Mesodermal cell (in vitro differentiated cells): ENCODE measurements around the gene CDC34.

ENCODE experiments used
- H3K27ac ChIP-seq: 2 replicates; pipeline ENCODE4 v1.7.0; 2013; ENCODE audit warnings: mild to moderate bottlenecking, low read depth, low read length, moderate library complexity; ENCODE audit not compliant: severe bottlenecking
- H3K36me3 ChIP-seq: 2 replicates; pipeline ENCODE4 v1.7.1; 2013; ENCODE audit warnings: mild to moderate bottlenecking, low read length, moderate library complexity; ENCODE audit not compliant: control insufficient read depth, insufficient read depth
- H3K4me1 ChIP-seq: one replicate; pipeline ENCODE4 v1.7.1; 2013; ENCODE audit warnings: mild to moderate bottlenecking, low read length; ENCODE audit not compliant: insufficient read depth, control insufficient read depth, poor library complexity, severe bottlenecking
- H3K4me3 ChIP-seq: 2 replicates; pipeline ENCODE4 v1.7.0; 2013; ENCODE audit warnings: low read length, control low read depth, mild to moderate bottlenecking; ENCODE audit not compliant: insufficient read depth, poor library complexity, severe bottlenecking; ENCODE audit errors: extremely low read depth
- H3K9me3 ChIP-seq: 2 replicates; pipeline ENCODE4 v1.7.1; 2013; ENCODE audit warnings: mild to moderate bottlenecking, low read length, moderate library complexity; ENCODE audit not compliant: control insufficient read depth
- WGBS, 2 experiments: methylation state at CpG; one replicate each; pipeline ENCODE4 v1.1.5; 2013; ENCODE audit warnings: missing lambda C conversion rate in 2 of 2; ENCODE audit not compliant: insufficient coverage in 2 of 2; 5-methylcytosine and 5-hydroxymethylcytosine counted together

Gene CDC34

DNA sequence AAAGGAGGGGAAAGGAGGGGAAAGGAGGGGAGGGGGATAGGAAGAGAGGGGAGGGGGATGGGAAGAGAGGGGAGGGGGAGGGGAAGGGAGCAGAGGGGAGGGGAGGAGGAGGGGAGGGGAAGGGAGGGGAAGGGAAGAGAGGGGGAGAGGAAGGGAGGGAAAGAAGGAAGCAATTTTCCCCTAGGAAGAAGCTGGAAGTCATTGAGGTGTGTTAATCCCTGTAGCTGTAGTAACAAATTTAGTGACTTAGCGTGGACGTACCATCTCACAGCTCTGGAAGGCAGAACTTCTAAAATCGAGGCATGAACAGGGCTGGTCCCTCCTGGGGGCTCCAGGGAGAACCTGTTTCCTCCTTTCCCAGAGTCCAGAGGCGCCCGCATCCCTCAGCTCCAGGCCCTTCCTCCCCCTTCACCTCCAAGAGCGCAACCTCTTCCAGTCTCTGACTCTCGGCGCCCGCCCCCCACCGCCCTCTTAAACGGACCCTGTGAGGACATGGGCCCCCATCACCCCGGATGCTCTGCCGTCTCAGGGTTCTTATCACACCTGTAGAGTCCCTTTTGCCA lies 5.6 kb upstream of the CDC34 start:
- Histone ChIP-seq H3K4me1 (no peaks in the 10 kb centered on the region), H3K4me3 (no peak overlapping the region), H3K9me3 (no peaks in the 10 kb centered on the region), H3K27ac (no peak overlapping the region), H3K36me3 (peaks cover 3% of the 10 kb centered on the region)
- WGBS, 2 experiments, result 65 to 71% methylated on average over 12 of the region's 13 CpGs

DNA sequence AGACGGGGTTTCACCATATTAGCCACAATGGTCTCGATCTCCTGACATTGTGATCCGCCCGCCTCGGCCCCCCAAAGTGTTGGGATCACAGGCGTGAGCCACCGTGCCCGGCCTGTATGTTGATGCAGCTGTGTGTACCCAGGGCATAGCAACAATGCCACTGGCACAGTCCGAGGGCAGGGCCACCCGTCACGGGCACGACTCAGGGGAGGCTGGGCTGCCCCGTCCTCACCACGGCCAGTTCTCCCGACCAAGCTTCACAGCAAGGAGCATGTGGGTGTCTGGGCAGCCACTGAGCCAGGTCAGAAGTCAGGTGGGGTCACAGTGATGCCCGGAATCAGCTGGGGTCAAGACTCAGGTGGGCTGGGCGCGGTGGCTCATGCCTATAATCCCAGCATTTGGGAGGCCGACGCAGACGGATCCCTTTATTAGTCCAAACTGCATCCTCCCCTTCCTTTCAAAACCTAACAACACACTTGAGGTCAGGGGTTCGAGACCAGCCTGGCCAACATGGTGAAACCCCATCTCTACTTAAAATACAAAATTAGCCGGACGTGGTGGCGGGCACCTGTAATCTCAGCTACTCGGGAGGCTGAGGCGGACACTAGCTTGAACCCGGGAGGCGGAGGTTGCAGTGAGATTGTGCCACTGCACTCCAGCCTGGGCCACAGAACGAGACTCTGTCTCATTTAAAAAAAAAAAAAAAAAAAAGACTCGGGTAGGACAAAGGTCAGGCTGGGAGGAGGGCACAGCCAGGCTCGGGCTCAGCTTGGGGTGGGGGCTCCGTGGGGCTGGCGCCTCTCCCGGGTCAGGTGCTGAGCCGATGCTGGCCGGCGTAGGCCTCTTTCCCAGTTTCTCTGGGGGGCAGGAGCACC lies 1.2 kb upstream of the CDC34 start:
- H3K9me3 ChIP-seq, result no peaks in the 10 kb centered on the region
- peaks cover 19% of the 10 kb centered on the region for H3K36me3 ChIP-seq
- H3K4me1 ChIP-seq, result peaks cover 11% of the 10 kb centered on the region
- H3K4me3 ChIP-seq, result peak overlapping the region; percentile 68
- 74 to 78% methylated on average over 29 to 37 of the region's 38 CpGs for WGBS, 2 experiments
- H3K27ac ChIP-seq, result peak overlapping the region; percentile 86

DNA sequence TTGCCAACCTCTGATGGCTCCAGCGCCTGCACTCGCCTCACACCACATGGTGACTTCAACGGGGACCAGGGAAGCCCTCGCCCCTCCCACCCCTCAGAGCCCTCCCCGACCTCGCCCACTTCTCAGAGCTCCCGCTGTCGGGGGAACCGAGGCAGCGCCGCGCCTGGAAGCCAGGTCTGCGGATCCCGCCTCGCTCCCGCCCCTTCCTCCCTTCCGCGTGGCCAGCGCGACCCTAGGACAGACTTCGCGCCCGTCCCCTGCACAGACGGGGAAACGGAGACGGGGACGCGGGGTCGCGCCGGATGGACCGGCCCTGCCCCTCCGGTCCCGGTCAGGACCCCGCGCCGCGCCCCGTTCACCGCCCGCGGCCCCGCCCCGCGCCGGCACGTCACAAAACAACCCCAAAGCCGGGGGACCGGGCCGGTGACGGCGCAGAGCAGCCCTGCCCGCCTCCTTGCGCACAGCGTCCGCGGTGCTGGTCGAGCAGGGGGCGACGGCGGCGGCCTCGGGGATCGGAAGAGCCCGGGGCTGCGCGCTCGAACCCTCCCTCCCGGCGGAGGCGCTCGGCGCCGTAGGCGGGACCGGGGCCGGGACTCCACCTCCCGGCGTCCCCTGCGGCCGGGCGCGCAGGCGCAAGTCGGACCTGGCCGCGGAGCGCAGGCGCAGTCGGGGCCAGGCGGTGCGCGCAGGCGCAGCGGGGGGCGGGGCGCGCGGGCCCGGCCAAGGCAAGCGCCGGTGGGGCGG lies 379 bp upstream of the CDC34 start:
- 0% methylated on average over 49 to 81 of the region's 103 CpGs for WGBS, 2 experiments
- Histone ChIP-seq H3K4me1 (peaks cover 11% of the 10 kb centered on the region), H3K4me3 (peak overlapping the region; percentile 68)

DNA sequence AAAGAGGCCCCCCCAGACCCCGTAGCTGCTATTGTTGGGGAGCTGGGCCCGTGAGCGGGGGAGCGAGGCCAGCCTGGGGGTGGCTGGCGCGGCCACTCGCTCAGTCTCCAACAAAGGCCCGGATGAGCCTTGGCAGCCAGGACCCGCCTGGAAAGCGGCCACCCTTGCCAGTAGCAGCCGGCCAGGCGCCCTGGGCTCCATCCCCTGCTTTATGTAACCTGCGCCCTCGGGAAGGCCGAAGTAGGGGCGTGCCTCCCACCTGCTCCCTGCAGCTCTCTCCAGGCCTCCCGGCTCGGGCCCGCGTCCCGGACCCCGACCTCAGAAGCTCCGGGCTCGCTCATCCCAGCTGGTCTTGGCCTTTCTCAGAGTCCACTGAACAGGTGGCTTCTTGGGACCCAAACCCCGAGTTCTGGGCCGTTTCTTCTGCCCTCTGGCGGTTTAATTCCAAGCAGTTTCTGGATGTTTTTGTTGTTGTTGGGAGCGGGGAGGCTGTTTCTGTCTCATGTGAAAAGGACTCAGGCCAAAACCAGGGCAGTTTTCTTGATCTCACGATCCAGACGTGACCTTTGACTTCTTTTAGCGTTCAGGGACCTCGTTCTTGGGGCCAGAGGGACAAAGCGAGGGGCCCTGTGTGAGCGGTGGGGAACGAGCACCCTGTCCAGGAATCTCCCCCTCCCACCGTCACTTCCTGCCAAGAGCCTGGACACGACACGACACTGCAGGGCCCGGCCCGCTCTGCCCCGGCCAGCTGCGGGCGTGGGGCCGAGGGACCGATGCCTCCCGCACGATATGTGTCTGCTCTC lies 1.2 kb downstream of the CDC34 start:
- Histone ChIP-seq H3K9me3 (no peaks in the 10 kb centered on the region), H3K27ac (peak overlapping the region; percentile 73), H3K4me3 (peak overlapping the region; percentile 98), H3K36me3 (peaks cover 39% of the 10 kb centered on the region), H3K4me1 (peaks cover 11% of the 10 kb centered on the region)
- 4% methylated on average over 36 to 44 of the region's 47 CpGs for WGBS, 2 experiments

More for the DNA sequence above, 379 bp upstream of the CDC34 start:
- peak overlapping the region; percentile 86 for H3K27ac ChIP-seq
- peaks cover 27% of the 10 kb centered on the region for H3K36me3 ChIP-seq
- no peaks in the 10 kb centered on the region for H3K9me3 ChIP-seq

DNA sequence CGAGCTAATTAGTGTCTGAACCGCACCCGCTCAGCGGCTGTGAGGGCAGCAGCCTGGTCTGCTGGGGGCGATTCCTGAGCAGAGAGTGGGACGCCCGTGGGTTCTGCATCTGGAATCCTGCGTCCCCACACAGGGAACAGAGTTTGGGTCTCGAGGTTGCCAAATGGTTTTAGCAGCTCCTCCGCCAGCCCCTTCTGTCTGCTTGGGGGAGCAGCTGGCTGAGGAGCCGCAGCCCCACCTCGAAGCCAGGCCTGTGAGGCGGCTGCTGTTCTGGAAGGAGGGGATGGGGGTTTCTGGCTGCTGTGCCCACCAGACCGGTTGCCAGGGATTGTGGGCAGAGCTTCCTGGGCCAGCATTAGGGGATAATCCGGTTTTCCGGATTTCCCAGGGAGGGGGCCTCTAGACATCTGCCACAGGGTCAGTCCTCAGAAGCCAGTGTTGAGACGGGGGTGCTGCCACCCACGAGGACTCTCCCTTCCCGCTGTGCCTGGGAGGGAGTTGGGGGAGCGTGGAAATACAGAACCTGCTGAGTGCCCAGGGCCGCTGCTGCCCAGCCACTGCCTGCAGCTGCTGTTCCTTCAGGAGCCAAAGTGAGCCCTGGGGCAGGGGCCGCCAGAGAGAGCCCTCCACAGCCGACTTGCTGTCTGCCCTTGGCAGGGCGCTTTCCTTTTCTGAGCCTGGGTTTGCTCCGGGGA lies 2.0 kb downstream of the CDC34 start:
- Histone ChIP-seq H3K4me3 (peak overlapping the region; percentile 98), H3K27ac (peak overlapping the region; percentile 73), H3K9me3 (no peaks in the 10 kb centered on the region), H3K36me3 (peaks cover 47% of the 10 kb centered on the region), H3K4me1 (peaks cover 11% of the 10 kb centered on the region)
- WGBS, 2 experiments, result 70 to 82% methylated on average over 20 to 24 of the region's 25 CpGs

DNA sequence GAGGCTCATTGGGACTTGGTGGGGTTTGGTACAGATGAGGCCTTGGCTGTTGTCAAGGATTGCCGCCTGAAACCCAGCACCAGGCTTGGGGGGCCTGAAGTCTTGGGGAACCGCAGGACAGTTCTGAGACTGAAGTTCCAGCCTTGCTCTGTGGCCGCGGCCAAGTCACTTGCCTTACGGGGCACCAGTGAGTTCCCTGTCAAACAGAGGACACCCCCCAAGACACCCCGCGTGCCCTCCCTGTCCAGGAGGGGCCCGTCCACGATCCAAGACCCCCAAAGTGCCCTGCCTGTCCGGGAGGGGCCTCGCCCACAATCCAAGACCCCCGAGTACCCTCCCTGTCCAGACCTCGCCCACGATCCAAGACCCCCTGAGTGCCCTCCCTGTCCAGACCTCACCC lies 2.5 kb downstream of the CDC34 start:
- Histone ChIP-seq H3K4me3 (peak overlapping the region; percentile 98), H3K9me3 (no peaks in the 10 kb centered on the region), H3K4me1 (peaks cover 11% of the 10 kb centered on the region), H3K27ac (no peak overlapping the region), H3K36me3 (peaks cover 52% of the 10 kb centered on the region)
- WGBS, 2 experiments, result 95 to 100% methylated on average over 5 to 8 of the region's 14 CpGs

DNA sequence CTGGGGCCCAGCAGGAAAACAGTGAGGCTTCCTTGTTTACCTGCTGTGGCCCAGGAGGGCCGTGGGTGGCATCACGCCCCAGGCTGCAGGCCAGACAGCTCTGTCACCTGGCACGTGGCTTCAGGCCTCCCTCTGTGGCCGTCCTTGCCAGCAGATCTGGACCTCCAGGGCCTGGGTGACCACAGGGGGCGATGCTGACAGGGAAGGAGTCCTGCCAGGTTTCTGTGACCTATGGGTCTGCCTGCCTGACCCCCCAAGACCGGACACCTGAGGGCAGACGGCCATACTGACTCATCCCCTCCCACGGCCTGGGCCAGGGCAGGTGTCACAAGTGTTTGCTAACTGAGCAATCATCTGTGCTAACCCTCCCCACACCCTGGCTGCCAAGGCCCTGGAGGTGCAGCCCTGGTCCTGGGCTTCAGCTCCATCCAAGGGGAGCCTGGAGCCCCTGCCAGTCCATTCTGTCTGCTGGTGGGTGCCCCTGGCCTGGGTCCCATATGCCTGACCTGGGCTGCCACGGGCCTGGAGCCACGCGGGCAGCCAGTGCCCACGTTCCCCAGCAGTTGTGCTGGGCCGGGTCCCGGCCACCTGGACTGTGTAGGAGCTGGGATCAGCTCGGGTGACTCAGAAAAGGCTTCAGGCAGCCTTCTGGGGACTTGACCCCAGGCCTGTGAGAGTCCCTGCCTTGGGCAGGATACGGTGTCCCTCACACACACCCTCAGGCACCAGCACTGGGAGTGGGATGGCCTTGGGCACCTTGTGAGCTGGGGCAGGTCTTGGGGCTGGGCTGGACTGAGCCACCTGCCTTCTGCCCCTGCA lies 3.7 kb downstream of the CDC34 start:
- Histone ChIP-seq H3K36me3 (peaks cover 61% of the 10 kb centered on the region), H3K27ac (no peak overlapping the region), H3K4me3 (no peak overlapping the region), H3K9me3 (no peaks in the 10 kb centered on the region), H3K4me1 (peaks cover 11% of the 10 kb centered on the region)
- 84 to 85% methylated on average over 12 to 16 of the region's 16 CpGs for WGBS, 2 experiments

DNA sequence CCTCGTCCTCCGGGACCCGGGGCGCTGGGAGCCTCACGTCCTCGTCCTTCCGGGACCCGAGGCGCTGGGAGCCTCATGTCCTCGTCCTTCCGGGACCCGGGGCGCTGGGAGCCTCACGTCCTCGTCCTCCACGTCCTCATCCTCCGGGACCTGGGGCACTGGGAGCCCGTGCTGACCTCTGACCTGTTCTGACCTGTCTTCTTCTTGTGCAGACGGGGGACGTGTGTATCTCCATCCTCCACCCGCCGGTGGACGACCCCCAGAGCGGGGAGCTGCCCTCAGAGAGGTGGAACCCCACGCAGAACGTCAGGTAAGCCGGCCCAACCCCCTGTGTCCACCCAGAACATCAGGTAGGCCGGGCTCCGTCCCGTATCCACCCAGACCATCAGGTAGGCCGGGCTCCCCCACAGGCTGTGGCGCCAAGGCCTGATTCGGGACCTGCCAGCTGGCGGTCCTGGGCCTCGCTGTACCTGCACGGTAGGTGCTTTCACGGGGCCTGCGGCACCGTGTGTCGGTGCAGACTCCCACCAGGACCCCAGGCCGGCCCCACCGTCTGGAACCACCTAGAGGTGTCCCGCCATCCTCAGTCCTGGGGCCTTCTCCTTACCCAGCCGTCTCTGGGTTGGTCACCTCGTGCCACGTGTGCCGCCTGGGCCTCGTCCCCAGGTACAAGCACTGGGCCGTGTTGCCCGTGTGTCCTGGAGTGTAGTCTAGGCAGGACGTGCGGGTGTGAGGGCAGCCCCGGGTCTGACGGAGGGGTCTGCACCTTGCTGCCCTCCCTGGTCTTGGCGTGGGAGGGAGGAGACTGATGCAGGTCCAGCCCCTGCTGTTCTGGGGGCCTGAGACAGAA lies 4.7 kb downstream of the CDC34 start:
- 95 to 96% methylated on average over 53 to 55 of the region's 55 CpGs for WGBS, 2 experiments
- Histone ChIP-seq H3K4me1 (peaks cover 11% of the 10 kb centered on the region), H3K36me3 (peaks cover 63% of the 10 kb centered on the region), H3K4me3 (no peak overlapping the region), H3K27ac (no peak overlapping the region), H3K9me3 (no peaks in the 10 kb centered on the region)
